ENCODE data around the gene EIF3K. TPM values are rescaled to one million over a fixed set of nuclear protein-coding genes. Genes with fewer than 3 reads are reported as not detected.

The EIF3K gene
- total and polyA plus RNA-seq, 12 donors: 177 to 537 (median 267) TPM

GRCh38 chr19:38644719-38645118 is 25.7 kb downstream of the EIF3K start:
- WGBS, 4 donors: 88 to 95% (median 92%) methylated on average over 8 of the region's 8 CpGs
- Histone ChIP-seq H3K27me3 (no peaks in the 10 kb centered on the region), H3K9me3 (replicated peaks in 1 of 3) (no peaks in the 10 kb centered on the region), H3K4me3 (no peak overlapping the region), H3K36me3 (replicated peaks in 1 of 2) (no peaks in the 10 kb centered on the region), H3K4me1 (replicated peaks in 1 of 2) (peaks cover 0 to 4% of the 10 kb centered on the region in 2 donors), H3K27ac (no peak overlapping the region)
- no peak for DNase-seq
- intact Hi-C loops (cut with DNase I): no loop called here
- TF ChIP-seq CTCF (IDR thresholded peaks at IDR 0.05): no peak
- TF ChIP-seq POLR2A (IDR thresholded peaks at IDR 0.05): no peak

- Histone ChIP-seq H3K9me3 (replicated peaks in 1 of 3) (no peaks in the 10 kb centered on the region), H3K4me3 (peak within 1 kb of the TSS; percentile 83 to 99 (median 92)), H3K27me3 (no peaks in the 10 kb centered on the region), H3K36me3 (replicated peaks in 1 of 2) (no peaks in the 10 kb centered on the region), H3K4me1 (replicated peaks in 1 of 2) (peaks cover 27 to 28% of the 10 kb centered on the region in 2 donors), H3K27ac (peak within 1 kb of the TSS; percentile 81 to 99 (median 95))
- peak; percentile 98 to 100 (median 99) for DNase-seq
- TF ChIP-seq CTCF (IDR thresholded peaks at IDR 0.05): no peak
- peak; percentile 97 to 100 for TF ChIP-seq POLR2A (IDR thresholded peaks at IDR 0.05)
- intact Hi-C loops (cut with DNase I): no loop called here
- 0 to 1% (median 1%) methylated on average over 24 to 77 of the region's 77 CpGs for WGBS, 4 donors
Measured at GRCh38 chr19:38647368-38647965, 28.5 kb downstream of the EIF3K start, which contains the start of gene ACTN4. Gene ACTN4 (plus strand): TSS chr19:38647649. CDS start chr19:38647746, 97 bp downstream.

GRCh38 chr19:38647966-38648768 is 29.2 kb downstream of the EIF3K start:
- Histone ChIP-seq H3K9me3 (replicated peaks in 1 of 3) (no peaks in the 10 kb centered on the region), H3K36me3 (replicated peaks in 1 of 2) (no peaks in the 10 kb centered on the region), H3K27me3 (no peaks in the 10 kb centered on the region), H3K4me1 (replicated peaks in 1 of 2) (peaks cover 34 to 35% of the 10 kb centered on the region in 2 donors), H3K27ac (peak overlapping the region; percentile 81 to 99 (median 95)), H3K4me3 (peak overlapping the region; percentile 83 to 99 (median 92))
- WGBS, 4 donors: 0 to 1% (median 1%) methylated on average over 19 of the region's 19 CpGs
- intact Hi-C loops (cut with DNase I): no loop called here
- TF ChIP-seq CTCF (IDR thresholded peaks at IDR 0.05) (no peak), POLR2A (IDR thresholded peaks at IDR 0.05) (no peak)
- no peak for DNase-seq

- 0 to 1% (median 0%) methylated on average over 13 of the region's 13 CpGs for WGBS, 4 donors
- H3K4me1 ChIP-seq (replicated peaks in 1 of 2): peaks cover 41 to 42% of the 10 kb centered on the region in 2 donors
Measured at GRCh38 chr19:38648769-38649304, 29.8 kb downstream of the EIF3K start.

More at GRCh38 chr19:38648769-38649304, 29.8 kb downstream of the EIF3K start:
- Histone ChIP-seq H3K27ac (peak overlapping the region; percentile 81 to 99 (median 95)), H3K27me3 (no peaks in the 10 kb centered on the region), H3K36me3 (replicated peaks in 1 of 2) (no peaks in the 10 kb centered on the region), H3K9me3 (replicated peaks in 1 of 3) (no peaks in the 10 kb centered on the region), H3K4me3 (peak overlapping the region in 3 of 4 donors; percentile 83 to 99 (median 89))
- DNase-seq: no peak
- intact Hi-C loops (cut with DNase I): no loop called here
- TF ChIP-seq CTCF (IDR thresholded peaks at IDR 0.05) (no peak), POLR2A (IDR thresholded peaks at IDR 0.05) (no peak)

All from adrenal gland (tissue), 12 donors.